ENCODE results near the gene ADRA2B.

DNA sequence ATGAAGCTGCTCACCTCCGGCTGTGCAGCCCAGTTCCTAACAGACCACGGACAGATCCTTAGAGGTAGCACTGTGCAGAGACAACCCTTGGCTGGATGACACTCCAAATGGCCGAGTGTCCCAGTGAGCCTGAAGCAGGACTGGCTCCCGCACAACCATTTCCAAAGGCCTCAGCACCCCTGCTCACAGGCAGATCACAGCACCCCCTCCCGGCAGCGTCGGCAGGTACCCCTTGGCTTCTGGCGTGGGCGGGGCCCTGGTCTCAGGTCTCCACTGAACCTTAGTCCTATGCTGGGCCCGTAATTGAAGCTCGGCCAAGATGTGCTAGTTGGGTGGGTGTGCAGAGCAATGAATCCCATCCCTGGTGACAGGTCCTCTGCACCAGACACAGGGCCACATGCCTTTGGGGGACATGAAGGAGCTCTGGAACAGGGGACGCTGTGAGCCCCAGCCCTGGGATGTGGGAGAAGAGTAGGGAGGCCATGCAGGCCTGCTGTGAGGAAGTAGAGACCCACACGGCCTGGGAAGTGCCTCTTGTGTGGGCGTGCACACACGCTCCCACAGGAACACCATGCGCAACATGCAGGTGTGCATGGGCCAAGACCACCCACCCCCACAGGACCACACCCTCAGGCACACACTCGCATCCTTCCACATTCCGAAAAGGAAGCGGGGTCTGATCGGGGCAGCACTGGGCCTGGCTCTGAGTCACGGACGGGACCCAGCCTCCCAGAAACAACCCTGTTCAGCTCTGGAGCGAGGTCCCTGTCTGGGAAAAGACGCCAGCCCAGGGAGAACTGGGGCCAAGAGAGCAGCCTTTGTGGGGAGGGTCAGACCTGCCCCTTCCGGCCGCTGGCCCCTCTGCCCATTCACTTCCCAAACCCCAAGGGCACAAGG is 26.1 kb upstream of the ADRA2B start:
- TF ChIP-seq SP1 (IDR thresholded peaks at IDR 0.05) (no peak), NFRKB (IDR thresholded peaks at IDR 0.05) (no peak), LEF1 (IDR thresholded peaks at IDR 0.05; ENCODE audit: borderline replicate concordance) (no peak), FOXM1 (IDR thresholded peaks at IDR 0.05; ENCODE audit: borderline replicate concordance) (no peak), ARNT (IDR thresholded peaks at IDR 0.05) (no peak), SUZ12 (IDR thresholded peaks at IDR 0.05) (no peak)

Data from HEK293T (cell line).